ENCODE data around the gene BSND.

The BSND gene

DNA sequence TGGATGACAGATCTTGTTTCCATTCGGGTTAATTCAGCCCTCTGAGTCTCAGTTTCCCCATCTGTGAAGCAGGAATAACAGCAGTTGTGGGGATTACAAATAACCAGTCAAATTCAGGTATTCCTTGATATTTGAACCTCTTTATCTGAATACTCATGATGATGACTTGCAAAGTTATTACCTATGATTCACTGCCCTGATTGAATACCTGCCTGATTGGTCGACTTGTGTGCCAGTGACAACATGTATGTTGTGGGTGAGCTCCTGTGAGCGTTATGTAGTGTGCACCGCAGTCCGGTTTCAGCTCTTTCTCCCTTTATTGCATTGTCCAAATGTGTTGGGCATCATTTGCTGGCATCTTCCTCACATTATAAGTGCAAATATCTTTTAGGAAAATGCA lies 27.8 kb upstream of the BSND start:
- TF ChIP-seq EGR1 (IDR thresholded peaks at IDR 0.05) (no peak), CEBPB (IDR thresholded peaks at IDR 0.05) (no peak), TAF1 (IDR thresholded peaks at IDR 0.05; ENCODE audit: low read depth) (no peak), CREB1 (IDR thresholded peaks at IDR 0.05; ENCODE audit: low read depth) (no peak), RAD21 (IDR thresholded peaks at IDR 0.05; ENCODE audit: low read depth) (no peak), EP300 (IDR thresholded peaks at IDR 0.05; ENCODE audit: borderline replicate concordance) (no peak), FOXM1 (IDR thresholded peaks at IDR 0.05; ENCODE audit: borderline replicate concordance, low read depth) (no peak), TCF12 (IDR thresholded peaks at IDR 0.05; ENCODE audit: low read depth) (no peak), YY1 (IDR thresholded peaks at IDR 0.05; ENCODE audit: low read depth) (no peak), MAX (IDR thresholded peaks at IDR 0.05) (no peak), ZBTB7A (IDR thresholded peaks at IDR 0.05; ENCODE audit: low read depth) (no peak)
- TF ChIP-seq, protein P1, sequence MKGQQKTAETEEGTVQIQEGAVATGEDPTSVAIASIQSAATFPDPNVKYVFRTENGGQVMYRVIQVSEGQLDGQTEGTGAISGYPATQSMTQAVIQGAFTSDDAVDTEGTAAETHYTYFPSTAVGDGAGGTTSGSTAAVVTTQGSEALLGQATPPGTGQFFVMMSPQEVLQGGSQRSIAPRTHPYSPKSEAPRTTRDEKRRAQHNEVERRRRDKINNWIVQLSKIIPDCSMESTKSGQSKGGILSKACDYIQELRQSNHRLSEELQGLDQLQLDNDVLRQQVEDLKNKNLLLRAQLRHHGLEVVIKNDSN (IDR thresholded peaks at IDR 0.05): no peak

DNA sequence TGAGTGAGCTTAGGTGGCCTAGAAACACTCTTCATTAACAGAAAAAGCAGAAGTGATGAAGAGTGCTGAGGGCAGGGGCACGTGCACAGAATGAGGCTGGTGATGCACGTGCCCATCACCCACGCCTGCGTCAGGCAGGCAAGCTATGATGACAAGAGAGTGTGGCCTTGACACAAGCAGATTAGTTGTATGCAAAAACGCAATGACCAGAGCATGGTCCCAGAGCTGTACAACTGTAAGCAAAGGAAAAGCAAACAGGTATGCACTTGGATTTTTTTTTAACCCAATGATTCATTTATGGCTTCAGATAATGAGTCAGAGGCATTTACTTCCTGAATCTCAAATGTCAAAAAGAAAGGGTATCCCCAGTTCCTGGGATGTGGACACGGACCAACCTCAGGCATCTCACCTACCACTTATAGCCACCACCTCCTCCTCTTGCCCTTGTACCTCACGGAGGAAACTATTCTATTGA lies 27.4 kb upstream of the BSND start:
- TF ChIP-seq TEAD4 (IDR thresholded peaks at IDR 0.05) (peak; percentile 44; the same call in 1 of the 2 replicates), CREB1 (IDR thresholded peaks at IDR 0.05; ENCODE audit: low read depth) (no peak)

DNA sequence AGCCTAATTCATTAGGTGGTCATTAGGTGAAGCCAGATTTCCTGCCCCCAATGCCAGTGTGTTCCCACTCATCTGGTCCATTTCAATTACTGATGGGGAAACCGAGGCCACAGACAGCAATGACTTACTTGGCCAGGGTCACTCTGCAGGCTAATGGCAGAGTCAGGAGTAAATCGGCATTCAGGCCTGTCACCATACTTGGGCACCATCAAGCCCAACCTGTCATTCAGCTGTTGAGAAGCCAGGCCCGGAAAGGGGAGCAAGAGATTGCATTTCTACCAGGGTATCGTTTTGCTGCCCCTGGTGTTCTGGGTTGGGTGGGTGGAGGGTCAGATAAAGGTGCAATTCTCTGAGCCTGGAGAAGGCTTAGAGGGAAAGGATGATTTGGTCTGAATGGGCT lies 26.3 kb upstream of the BSND start:
- TF ChIP-seq NFIC (IDR thresholded peaks at IDR 0.05): no peak
- no peak for TF ChIP-seq TCF12 (IDR thresholded peaks at IDR 0.05; ENCODE audit: low read depth)
- TF ChIP-seq, protein P2, sequence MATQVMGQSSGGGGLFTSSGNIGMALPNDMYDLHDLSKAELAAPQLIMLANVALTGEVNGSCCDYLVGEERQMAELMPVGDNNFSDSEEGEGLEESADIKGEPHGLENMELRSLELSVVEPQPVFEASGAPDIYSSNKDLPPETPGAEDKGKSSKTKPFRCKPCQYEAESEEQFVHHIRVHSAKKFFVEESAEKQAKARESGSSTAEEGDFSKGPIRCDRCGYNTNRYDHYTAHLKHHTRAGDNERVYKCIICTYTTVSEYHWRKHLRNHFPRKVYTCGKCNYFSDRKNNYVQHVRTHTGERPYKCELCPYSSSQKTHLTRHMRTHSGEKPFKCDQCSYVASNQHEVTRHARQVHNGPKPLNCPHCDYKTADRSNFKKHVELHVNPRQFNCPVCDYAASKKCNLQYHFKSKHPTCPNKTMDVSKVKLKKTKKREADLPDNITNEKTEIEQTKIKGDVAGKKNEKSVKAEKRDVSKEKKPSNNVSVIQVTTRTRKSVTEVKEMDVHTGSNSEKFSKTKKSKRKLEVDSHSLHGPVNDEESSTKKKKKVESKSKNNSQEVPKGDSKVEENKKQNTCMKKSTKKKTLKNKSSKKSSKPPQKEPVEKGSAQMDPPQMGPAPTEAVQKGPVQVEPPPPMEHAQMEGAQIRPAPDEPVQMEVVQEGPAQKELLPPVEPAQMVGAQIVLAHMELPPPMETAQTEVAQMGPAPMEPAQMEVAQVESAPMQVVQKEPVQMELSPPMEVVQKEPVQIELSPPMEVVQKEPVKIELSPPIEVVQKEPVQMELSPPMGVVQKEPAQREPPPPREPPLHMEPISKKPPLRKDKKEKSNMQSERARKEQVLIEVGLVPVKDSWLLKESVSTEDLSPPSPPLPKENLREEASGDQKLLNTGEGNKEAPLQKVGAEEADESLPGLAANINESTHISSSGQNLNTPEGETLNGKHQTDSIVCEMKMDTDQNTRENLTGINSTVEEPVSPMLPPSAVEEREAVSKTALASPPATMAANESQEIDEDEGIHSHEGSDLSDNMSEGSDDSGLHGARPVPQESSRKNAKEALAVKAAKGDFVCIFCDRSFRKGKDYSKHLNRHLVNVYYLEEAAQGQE (IDR thresholded peaks at IDR 0.05; ENCODE audit: low read depth): no peak
- TF ChIP-seq CEBPB (IDR thresholded peaks at IDR 0.05): no peak
- TF ChIP-seq FOXM1 (IDR thresholded peaks at IDR 0.05; ENCODE audit: borderline replicate concordance, low read depth): no peak
- no peak for TF ChIP-seq EGR1 (IDR thresholded peaks at IDR 0.05)
- TF ChIP-seq, protein P1 (IDR thresholded peaks at IDR 0.05): no peak
- no peak for TF ChIP-seq TAF1 (IDR thresholded peaks at IDR 0.05; ENCODE audit: low read depth)
- no peak for TF ChIP-seq EP300 (IDR thresholded peaks at IDR 0.05; ENCODE audit: borderline replicate concordance)
- TF ChIP-seq CREB1 (IDR thresholded peaks at IDR 0.05; ENCODE audit: low read depth): no peak
- TF ChIP-seq ZBTB7A (IDR thresholded peaks at IDR 0.05; ENCODE audit: low read depth): no peak
- no peak for TF ChIP-seq YY1 (IDR thresholded peaks at IDR 0.05; ENCODE audit: low read depth)

DNA sequence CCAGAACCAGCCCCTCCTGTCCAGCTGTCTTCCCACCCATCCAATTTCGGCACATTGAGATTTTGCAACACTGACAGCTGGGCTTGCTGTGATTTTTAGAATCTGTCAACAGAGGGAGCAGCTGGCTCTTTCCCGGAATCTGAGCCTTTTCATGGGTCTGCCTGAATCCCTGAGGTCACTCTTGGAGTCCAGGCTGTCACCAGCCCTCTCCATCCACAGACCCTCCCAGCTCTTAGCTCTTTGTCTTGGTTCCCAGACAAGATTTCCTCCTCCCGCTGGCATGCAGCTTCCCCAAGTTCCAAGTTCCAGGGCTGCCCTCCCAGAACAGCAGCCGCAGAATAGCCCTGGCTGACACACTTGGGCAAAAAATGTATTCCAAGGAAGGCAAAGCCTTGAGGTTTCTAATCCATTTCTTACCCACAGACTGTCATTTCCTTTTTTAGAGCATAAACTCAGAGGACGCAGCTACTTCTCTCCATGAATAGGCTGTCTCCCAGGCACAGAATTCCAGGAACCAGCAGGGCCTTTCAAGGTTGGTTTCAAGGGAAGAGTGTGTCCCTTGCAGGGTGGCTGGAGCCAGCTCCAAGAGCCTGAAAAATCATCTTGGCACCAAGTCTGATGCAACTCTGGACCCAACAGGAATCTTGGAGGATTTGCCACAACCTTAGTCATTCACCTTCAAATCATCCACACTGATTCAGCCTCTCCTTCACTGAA lies 25.4 kb upstream of the BSND start:
- TF ChIP-seq RAD21 (IDR thresholded peaks at IDR 0.05; ENCODE audit: low read depth) (peak; percentile 59), CEBPB (IDR thresholded peaks at IDR 0.05) (peak; percentile 75)
- TF ChIP-seq, protein P2 (IDR thresholded peaks at IDR 0.05; ENCODE audit: low read depth): no peak

DNA sequence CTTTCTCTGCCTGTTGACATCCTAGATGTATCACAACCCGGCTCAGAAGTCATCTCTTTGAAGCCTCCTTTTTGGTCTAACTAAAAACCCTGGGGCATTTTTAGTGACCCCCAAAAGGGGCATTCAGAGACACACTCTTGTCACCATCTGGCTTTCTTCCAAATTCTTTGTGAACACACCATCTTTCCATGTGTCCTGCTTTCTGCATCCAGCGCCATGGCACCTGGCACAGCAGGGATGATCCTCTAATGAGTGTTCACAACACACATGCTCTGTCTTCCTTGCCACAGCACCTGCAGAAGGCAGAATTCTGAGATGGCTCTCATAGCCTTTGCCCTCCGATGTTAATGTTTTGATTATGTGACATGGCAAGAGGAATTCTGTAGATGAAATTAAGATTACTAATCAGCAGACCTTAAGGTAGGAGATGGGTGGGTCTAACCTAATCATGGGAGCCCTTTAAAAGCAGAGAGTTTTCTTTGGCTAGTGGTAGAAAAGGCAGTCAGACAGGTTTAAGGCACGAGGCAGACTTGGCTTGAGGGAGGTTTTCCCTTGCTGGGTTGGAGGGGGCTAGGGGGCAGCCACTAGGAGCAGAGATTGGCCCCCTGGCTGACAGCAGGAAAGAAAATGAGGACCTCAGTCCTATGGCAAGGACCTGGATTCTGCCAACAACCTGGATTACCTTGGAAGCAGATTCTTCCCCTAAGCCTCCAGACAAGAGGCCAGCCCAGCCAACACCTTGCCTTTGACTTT lies 23.2 kb upstream of the BSND start:
- TF ChIP-seq TAF1 (IDR thresholded peaks at IDR 0.05; ENCODE audit: low read depth) (no peak), FOXM1 (IDR thresholded peaks at IDR 0.05; ENCODE audit: borderline replicate concordance, low read depth) (no peak), NFIC (IDR thresholded peaks at IDR 0.05) (peak; percentile 10; the same call in 1 of the 2 replicates), MAX (IDR thresholded peaks at IDR 0.05) (peak; percentile 75)

GRCh38 chr1:54976747-54977146 lies 22.0 kb upstream of the BSND start:
- no peak for TF ChIP-seq RAD21 (IDR thresholded peaks at IDR 0.05; ENCODE audit: low read depth)
- no peak for TF ChIP-seq CREB1 (IDR thresholded peaks at IDR 0.05; ENCODE audit: low read depth)
- no peak for TF ChIP-seq TEAD4 (IDR thresholded peaks at IDR 0.05)
- peak; percentile 55; the same call in 1 of the 2 replicates for TF ChIP-seq TCF12 (IDR thresholded peaks at IDR 0.05; ENCODE audit: low read depth)
- peak; percentile 87 for TF ChIP-seq NFIC (IDR thresholded peaks at IDR 0.05)
- TF ChIP-seq, protein P2 (IDR thresholded peaks at IDR 0.05; ENCODE audit: low read depth): no peak
- TF ChIP-seq EGR1 (IDR thresholded peaks at IDR 0.05): no peak
- no peak for TF ChIP-seq TAF1 (IDR thresholded peaks at IDR 0.05; ENCODE audit: low read depth)
- no peak for TF ChIP-seq MAX (IDR thresholded peaks at IDR 0.05)
- no peak for TF ChIP-seq CEBPB (IDR thresholded peaks at IDR 0.05)
- TF ChIP-seq FOXM1 (IDR thresholded peaks at IDR 0.05; ENCODE audit: borderline replicate concordance, low read depth): peak; percentile 40; the same call in 1 of the 2 replicates
- TF ChIP-seq YY1 (IDR thresholded peaks at IDR 0.05; ENCODE audit: low read depth): no peak
- TF ChIP-seq, protein P1 (IDR thresholded peaks at IDR 0.05): no peak
- TF ChIP-seq ZBTB7A (IDR thresholded peaks at IDR 0.05; ENCODE audit: low read depth): no peak
- peak; percentile 71; the same call in 1 of the 2 replicates for TF ChIP-seq EP300 (IDR thresholded peaks at IDR 0.05; ENCODE audit: borderline replicate concordance)
